NOMO-1 treated with dmso at 0.1 percent for 144 hours (cell line): ENCODE results near the gene S100A12.

Source experiments
- DNase-seq: peaks from one replicate; lab custom pipeline; 2025; ENCODE audit not compliant: unreplicated experiment; lab: John Stamatoyannopoulos, UW

The S100A12 gene

GRCh38 chr1:153397051-153397923 lies 21.9 kb upstream of the S100A12 start:
- DNase-seq = no peak

- DNase-seq = no peak
Measured at GRCh38 chr1:153396461-153396860, 21.0 kb upstream of the S100A12 start.

- no peak for DNase-seq
Measured at GRCh38 chr1:153395776-153396175, 20.4 kb upstream of the S100A12 start.

- DNase-seq = no peak
Measured at GRCh38 chr1:153395136-153395685, 19.8 kb upstream of the S100A12 start.

GRCh38 chr1:153394391-153394790 lies 19.0 kb upstream of the S100A12 start:
- no peak for DNase-seq

GRCh38 chr1:153393926-153394325 lies 18.5 kb upstream of the S100A12 start:
- DNase-seq = no peak

- no peak for DNase-seq
Measured at GRCh38 chr1:153392822-153393221, 17.4 kb upstream of the S100A12 start.

GRCh38 chr1:153392258-153392657 lies 16.8 kb upstream of the S100A12 start:
- no peak for DNase-seq

- DNase-seq = peak; percentile 83
Measured at GRCh38 chr1:153390938-153391710, 15.7 kb upstream of the S100A12 start, which contains the start of gene S100A8. Gene S100A8 (minus strand): TSS chr1:153391073. CDS start chr1:153390535, 538 bp downstream.

- DNase-seq = peak; percentile 59
Measured at GRCh38 chr1:153389973-153390879, 14.8 kb upstream of the S100A12 start.

GRCh38 chr1:153389401-153389800 lies 14.0 kb upstream of the S100A12 start:
- no peak for DNase-seq

- no peak for DNase-seq
Measured at GRCh38 chr1:153387785-153388184, 12.4 kb upstream of the S100A12 start.

GRCh38 chr1:153387001-153387400 lies 11.6 kb upstream of the S100A12 start:
- DNase-seq = no peak

GRCh38 chr1:153386500-153386901 lies 11.1 kb upstream of the S100A12 start:
- peak; percentile 95 for DNase-seq

GRCh38 chr1:153384958-153385580 lies 9.6 kb upstream of the S100A12 start:
- DNase-seq = no peak

- DNase-seq = no peak
Measured at GRCh38 chr1:153380711-153381110, 5.3 kb upstream of the S100A12 start.

- no peak for DNase-seq
Measured at GRCh38 chr1:153379591-153379990, 4.2 kb upstream of the S100A12 start.

GRCh38 chr1:153374071-153374470 lies 1.4 kb downstream of the S100A12 start:
- DNase-seq = no peak

- DNase-seq = no peak
Measured at GRCh38 chr1:153372571-153372970, 2.9 kb downstream of the S100A12 start.

- no peak for DNase-seq
Measured at GRCh38 chr1:153371231-153371630, 4.2 kb downstream of the S100A12 start.
